GM23338 (cell line): Measurements from ENCODE around the gene PALM. TPM values are rescaled to one million over a fixed set of nuclear protein-coding genes. Genes with fewer than 3 reads are reported as not detected.
"Not testable (repeated sequence)": the region's sequence is repeated elsewhere in the genome, so short reads cannot be mapped to it uniquely, and the experiment has no call there.

Experiments used
- ATAC-seq: fragments of 200-7000 bp; cut with Tn5 transposase; 3 replicates; pipeline ENCODE4 v1.9.1; 2020
- DNase-seq: peaks from one replicate; pipeline ENCODE4 v3.0.0-alpha.2; 2015; ENCODE audit warnings: low spot score
- H2AFZ ChIP-seq: fragments of 200-600 bp; sonication (generic); 2 replicates; pipeline ENCODE4 v1.8.0; 2016; ENCODE audit warnings: antibody characterized with exemption, mild to moderate bottlenecking, moderate library complexity
- H3F3A ChIP-seq: fragments of 200-600 bp; sonication (generic); replicated peaks from 2 replicates; pipeline ENCODE4 v1.8.0; 2017; ENCODE audit warnings: antibody characterized with exemption, mixed run types, low read depth
- H3K27ac ChIP-seq: fragments of 200-600 bp; sonication (generic); 2 replicates; pipeline ENCODE4 v1.6.1; 2016; ENCODE audit warnings: low read depth
- H3K27me3 ChIP-seq: fragments of 200-600 bp; sonication (generic); 2 replicates; pipeline ENCODE4 v1.8.0; 2016; ENCODE audit warnings: mild to moderate bottlenecking, mixed run types, moderate library complexity; ENCODE audit not compliant: insufficient read depth
- H3K36me3 ChIP-seq: fragments of 200-600 bp; sonication (generic); 2 replicates; pipeline ENCODE4 v1.8.0; 2016; ENCODE audit warnings: mild to moderate bottlenecking; ENCODE audit not compliant: insufficient read depth
- H3K4me1 ChIP-seq: fragments of 200-600 bp; sonication (generic); 2 replicates; pipeline ENCODE4 v1.8.0; 2016; ENCODE audit warnings: mild to moderate bottlenecking, moderate library complexity; ENCODE audit not compliant: insufficient read depth
- H3K4me2 ChIP-seq: fragments of 200-600 bp; sonication (generic); 2 replicates; pipeline ENCODE4 v1.7.1; 2017; ENCODE audit warnings: mixed run types
- H3K4me3 ChIP-seq: fragments of 200-600 bp; sonication (generic); 2 replicates; pipeline ENCODE4 v1.6.1; 2016; ENCODE audit warnings: mixed run types
- H3K79me2 ChIP-seq: fragments of 200-600 bp; sonication (generic); replicated peaks from 2 replicates; pipeline ENCODE4 v1.8.0; 2017; ENCODE audit warnings: mild to moderate bottlenecking; ENCODE audit not compliant: insufficient read depth
- H3K9me2 ChIP-seq: fragments of 200-600 bp; sonication (generic); 2 replicates; pipeline ENCODE4 v1.8.0; 2017; ENCODE audit not compliant: insufficient read depth
- H4K20me1 ChIP-seq: fragments of 200-600 bp; sonication (generic); replicated peaks from 2 replicates; pipeline ENCODE4 v1.8.0; 2017; ENCODE audit warnings: mild to moderate bottlenecking; ENCODE audit not compliant: insufficient read depth
- H3K27ac Mint-ChIP-seq: 2 replicates; pipeline ENCODE4 v1.8.0; 2020; ENCODE audit warnings: inconsistent platforms, mild to moderate bottlenecking, moderate library complexity, mixed read lengths
- H3K27me3 Mint-ChIP-seq: 3 replicates; pipeline ENCODE4 v1.8.0; 2022; ENCODE audit warnings: low read depth, mild to moderate bottlenecking, moderate library complexity, mixed read lengths, inconsistent platforms; ENCODE audit not compliant: insufficient read depth, poor library complexity
- H3K36me3 Mint-ChIP-seq: 3 replicates; pipeline ENCODE4 v1.8.0; 2021; ENCODE audit warnings: low read depth, mild to moderate bottlenecking, inconsistent platforms, moderate library complexity, mixed read lengths
- H3K4me1 Mint-ChIP-seq: 3 replicates; pipeline ENCODE4 v1.8.0; 2020; ENCODE audit warnings: mild to moderate bottlenecking, inconsistent platforms, mixed read lengths
- H3K4me3 Mint-ChIP-seq: 3 replicates; pipeline ENCODE4 v1.8.0; 2021; ENCODE audit warnings: moderate library complexity, mild to moderate bottlenecking, inconsistent platforms, mixed read lengths
- H3K9me3 Mint-ChIP-seq: 3 replicates; pipeline ENCODE4 v1.8.0; 2020; ENCODE audit warnings: moderate library complexity, mild to moderate bottlenecking, inconsistent platforms, mixed read lengths
- CREB1 ChIP-seq: fragments of 250-450 bp; sonication (Bioruptor Pico); IDR thresholded peaks from 2 replicates; pipeline ENCODE4 v1.5.0; 2020; ENCODE audit warnings: low read depth, mild to moderate bottlenecking, moderate library complexity
- ZNF114 ChIP-seq: fragments of 250-450 bp; sonication (Bioruptor Pico); IDR thresholded peaks from 2 replicates; pipeline ENCODE4 v1.5.0; 2020; ENCODE audit warnings: mild to moderate bottlenecking, moderate library complexity
- polyA plus RNA-seq: library from polyadenylated mRNA; unstranded; fragments of >200 nt; fragmentation: Nextera tagmentation; extraction: Ambion mirVana; gene quantifications from 2 replicates; pipeline ENCODE4 v1.2.1, GENCODE V29; 2016
- total RNA-seq: library from RNA; depleted of rRNA; stranded (reverse); fragments of >200 nt; shearing (Covaris generic); gene quantifications from 2 replicates; pipeline ENCODE4 v1.2.3, GENCODE V29; 2014
- TF ChIP-seq, protein P1 (sequence below): fragments of 250-450 bp; sonication (Bioruptor Pico); IDR thresholded peaks from 2 replicates; pipeline ENCODE4 v1.5.0; 2020; ENCODE audit warnings: mild to moderate bottlenecking, moderate library complexity

The PALM gene
- total and polyA plus RNA-seq, 2 experiments from 2014 or later = 3.8 to 26.1 TPM

GRCh38 chr19:729564-729963, 20.8 kb downstream of the PALM start:
- not testable (repeated sequence) for H3K4me1 Mint-ChIP-seq, H4K20me1 ChIP-seq, H3K27me3 Mint-ChIP-seq, H3K79me2 ChIP-seq, H3K27ac Mint-ChIP-seq, DNase-seq, H3K27me3 ChIP-seq, H3K36me3 ChIP-seq, H3K36me3 Mint-ChIP-seq, H3K4me3 ChIP-seq, H3K4me3 Mint-ChIP-seq, H3K9me2 ChIP-seq, H3F3A ChIP-seq, H3K4me1 ChIP-seq, H3K4me2 ChIP-seq, H3K27ac ChIP-seq, H2AFZ ChIP-seq, H3K9me3 Mint-ChIP-seq, ATAC-seq

DNA sequence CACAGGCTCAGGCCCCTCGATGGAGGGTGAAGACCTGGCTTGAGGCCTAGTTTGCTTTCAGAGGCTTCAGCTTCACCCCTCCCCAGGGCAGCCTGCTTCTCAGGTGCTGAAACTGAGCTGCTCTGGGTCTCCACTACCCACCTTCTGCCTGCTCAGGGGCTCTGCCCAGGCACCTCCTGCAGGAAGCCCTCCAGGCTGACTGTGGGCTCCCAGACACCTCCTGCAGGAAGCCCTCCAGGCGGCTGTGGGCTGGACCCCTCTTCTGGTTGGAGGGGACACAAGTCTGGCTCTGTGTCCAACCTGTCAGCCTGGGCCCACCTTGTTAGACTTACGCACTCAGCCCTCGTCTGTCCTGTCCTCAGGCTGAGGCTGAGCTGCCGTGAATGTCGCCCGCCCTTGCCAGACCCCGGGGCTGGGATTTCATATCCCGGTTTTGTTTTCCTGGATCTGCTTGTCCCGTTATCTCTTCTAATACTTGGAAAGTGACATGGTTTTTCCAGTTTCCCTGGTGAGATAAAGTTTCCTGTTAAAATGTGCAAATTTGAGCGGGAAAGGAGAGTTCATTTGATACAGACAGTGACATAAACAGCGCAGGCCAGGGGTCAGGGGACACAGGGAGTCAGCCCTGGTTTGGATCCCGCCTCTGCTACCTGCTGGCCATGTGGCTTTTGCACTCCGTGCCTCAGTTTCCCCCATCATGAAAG, 21.4 kb downstream of the PALM start:
- Histone ChIP-seq H3K79me2 (no peaks in the 10 kb centered on the region), H3K9me2 (no peaks in the 10 kb centered on the region), H3K27ac (no peak overlapping the region), H3K4me2 (no peak overlapping the region), H3F3A (no peaks in the 10 kb centered on the region), H3K4me1 (no peaks in the 10 kb centered on the region; the same call in 1 of the 2 replicates), H3K36me3 (no peaks in the 10 kb centered on the region; the same call in 1 of the 2 replicates), H3K4me3 (no peak overlapping the region), H2AFZ (no peak overlapping the region), H4K20me1 (no peaks in the 10 kb centered on the region), H3K27me3 (no peaks in the 10 kb centered on the region)
- TF ChIP-seq ZNF114 (CRISPR knock-in tag) (no peak), CREB1 (no peak)
- TF ChIP-seq, protein P1, sequence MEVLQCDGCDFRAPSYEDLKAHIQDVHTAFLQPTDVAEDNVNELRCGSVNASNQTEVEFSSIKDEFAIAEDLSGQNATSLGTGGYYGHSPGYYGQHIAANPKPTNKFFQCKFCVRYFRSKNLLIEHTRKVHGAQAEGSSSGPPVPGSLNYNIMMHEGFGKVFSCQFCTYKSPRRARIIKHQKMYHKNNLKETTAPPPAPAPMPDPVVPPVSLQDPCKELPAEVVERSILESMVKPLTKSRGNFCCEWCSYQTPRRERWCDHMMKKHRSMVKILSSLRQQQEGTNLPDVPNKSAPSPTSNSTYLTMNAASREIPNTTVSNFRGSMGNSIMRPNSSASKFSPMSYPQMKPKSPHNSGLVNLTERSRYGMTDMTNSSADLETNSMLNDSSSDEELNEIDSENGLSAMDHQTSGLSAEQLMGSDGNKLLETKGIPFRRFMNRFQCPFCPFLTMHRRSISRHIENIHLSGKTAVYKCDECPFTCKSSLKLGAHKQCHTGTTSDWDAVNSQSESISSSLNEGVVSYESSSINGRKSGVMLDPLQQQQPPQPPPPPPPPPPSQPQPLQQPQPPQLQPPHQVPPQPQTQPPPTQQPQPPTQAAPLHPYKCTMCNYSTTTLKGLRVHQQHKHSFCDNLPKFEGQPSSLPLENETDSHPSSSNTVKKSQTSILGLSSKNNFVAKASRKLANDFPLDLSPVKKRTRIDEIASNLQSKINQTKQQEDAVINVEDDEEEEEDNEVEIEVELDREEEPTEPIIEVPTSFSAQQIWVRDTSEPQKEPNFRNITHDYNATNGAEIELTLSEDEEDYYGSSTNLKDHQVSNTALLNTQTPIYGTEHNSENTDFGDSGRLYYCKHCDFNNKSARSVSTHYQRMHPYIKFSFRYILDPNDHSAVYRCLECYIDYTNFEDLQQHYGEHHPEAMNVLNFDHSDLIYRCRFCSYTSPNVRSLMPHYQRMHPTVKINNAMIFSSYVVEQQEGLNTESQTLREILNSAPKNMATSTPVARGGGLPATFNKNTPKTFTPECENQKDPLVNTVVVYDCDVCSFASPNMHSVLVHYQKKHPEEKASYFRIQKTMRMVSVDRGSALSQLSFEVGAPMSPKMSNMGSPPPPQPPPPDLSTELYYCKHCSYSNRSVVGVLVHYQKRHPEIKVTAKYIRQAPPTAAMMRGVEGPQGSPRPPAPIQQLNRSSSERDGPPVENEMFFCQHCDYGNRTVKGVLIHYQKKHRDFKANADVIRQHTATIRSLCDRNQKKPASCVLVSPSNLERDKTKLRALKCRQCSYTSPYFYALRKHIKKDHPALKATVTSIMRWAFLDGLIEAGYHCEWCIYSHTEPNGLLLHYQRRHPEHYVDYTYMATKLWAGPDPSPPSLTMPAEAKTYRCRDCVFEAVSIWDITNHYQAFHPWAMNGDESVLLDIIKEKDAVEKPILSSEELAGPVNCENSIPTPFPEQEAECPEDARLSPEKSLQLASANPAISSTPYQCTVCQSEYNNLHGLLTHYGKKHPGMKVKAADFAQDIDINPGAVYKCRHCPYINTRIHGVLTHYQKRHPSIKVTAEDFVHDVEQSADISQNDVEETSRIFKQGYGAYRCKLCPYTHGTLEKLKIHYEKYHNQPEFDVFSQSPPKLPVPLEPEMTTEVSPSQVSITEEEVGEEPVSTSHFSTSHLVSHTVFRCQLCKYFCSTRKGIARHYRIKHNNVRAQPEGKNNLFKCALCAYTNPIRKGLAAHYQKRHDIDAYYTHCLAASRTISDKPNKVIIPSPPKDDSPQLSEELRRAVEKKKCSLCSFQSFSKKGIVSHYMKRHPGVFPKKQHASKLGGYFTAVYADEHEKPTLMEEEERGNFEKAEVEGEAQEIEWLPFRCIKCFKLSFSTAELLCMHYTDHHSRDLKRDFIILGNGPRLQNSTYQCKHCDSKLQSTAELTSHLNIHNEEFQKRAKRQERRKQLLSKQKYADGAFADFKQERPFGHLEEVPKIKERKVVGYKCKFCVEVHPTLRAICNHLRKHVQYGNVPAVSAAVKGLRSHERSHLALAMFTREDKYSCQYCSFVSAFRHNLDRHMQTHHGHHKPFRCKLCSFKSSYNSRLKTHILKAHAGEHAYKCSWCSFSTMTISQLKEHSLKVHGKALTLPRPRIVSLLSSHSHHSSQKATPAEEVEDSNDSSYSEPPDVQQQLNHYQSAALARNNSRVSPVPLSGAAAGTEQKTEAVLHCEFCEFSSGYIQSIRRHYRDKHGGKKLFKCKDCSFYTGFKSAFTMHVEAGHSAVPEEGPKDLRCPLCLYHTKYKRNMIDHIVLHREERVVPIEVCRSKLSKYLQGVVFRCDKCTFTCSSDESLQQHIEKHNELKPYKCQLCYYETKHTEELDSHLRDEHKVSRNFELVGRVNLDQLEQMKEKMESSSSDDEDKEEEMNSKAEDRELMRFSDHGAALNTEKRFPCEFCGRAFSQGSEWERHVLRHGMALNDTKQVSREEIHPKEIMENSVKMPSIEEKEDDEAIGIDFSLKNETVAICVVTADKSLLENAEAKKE (CRISPR knock-in tag) = no peak
- DNase-seq (no peak), ATAC-seq (no peak)
- H3K27ac Mint-ChIP-seq = no peak overlapping the region
- H3K36me3 Mint-ChIP-seq = no peaks in the 10 kb centered on the region
- no peak overlapping the region; the same call in 2 of the 3 replicates for H3K4me3 Mint-ChIP-seq
- peaks cover 3% of the 10 kb centered on the region for H3K27me3 Mint-ChIP-seq
- peaks cover 2% of the 10 kb centered on the region; the same call in 2 of the 3 replicates for H3K9me3 Mint-ChIP-seq
- no peaks in the 10 kb centered on the region; the same call in 2 of the 3 replicates for H3K4me1 Mint-ChIP-seq
